Adrenal gland (tissue), 12 donors: ENCODE data around the gene TFAP2B. TPM values are rescaled to one million over a fixed set of nuclear protein-coding genes. Genes with fewer than 3 reads are reported as not detected.

Experiments
- DNase-seq, 7 donors: peaks; one replicate each; pipeline ENCODE4 v3.0.0-alpha.2; 2019 to 2020
- H3K27ac ChIP-seq, 5 donors: fragments of 200-600 bp; sonication (generic) in 4 of 5; 1 replicate in 3 of 5; 2 replicates in 2 of 5; pipeline versions ENCODE4 v1.5.1 to v1.8.0; 2016 to 2020; ENCODE audit warnings: mild to moderate bottlenecking in 1 of 5
- H3K27me3 ChIP-seq: fragments of 200-600 bp; 2 replicates; pipeline ENCODE4 v1.8.0; 2021
- H3K36me3 ChIP-seq, 2 donors: fragments of 200-600 bp; replicated peaks in 1 of 2; 1 replicate in 1 of 2; 2 replicates in 1 of 2; pipeline versions ENCODE4 v1.5.1 to v1.8.0; 2018 to 2022
- H3K4me1 ChIP-seq, 2 donors: fragments of 200-600 bp; replicated peaks in 1 of 2; 1 replicate in 1 of 2; 2 replicates in 1 of 2; pipeline versions ENCODE4 v1.5.1 to v1.8.0; 2018 to 2021
- H3K4me3 ChIP-seq, 4 donors: fragments of 200-600 bp; sonication (generic) in 3 of 4; one replicate each; pipeline ENCODE4 v1.5.1; 2016 to 2018
- H3K9me3 ChIP-seq, 3 donors: fragments of 200-600 bp; sonication (generic) in 1 of 3; replicated peaks in 1 of 3; 1 replicate in 2 of 3; 2 replicates in 1 of 3; pipeline versions ENCODE4 v1.5.1 to v1.8.0; 2016 to 2021
- CTCF ChIP-seq, 6 experiments: fragments of 450-650 bp in 4 of 6; fragments of 200-600 bp in 2 of 6; sonication (generic) in 1 of 6; IDR thresholded peaks; 1 replicate in 5 of 6; 2 replicates in 1 of 6; pipeline versions ENCODE4 v1.5.1 to v1.8.0; 2016 to 2021; ENCODE audit warnings: antibody characterized with exemption in 6 of 6, mild to moderate bottlenecking in 2 of 6, moderate library complexity in 1 of 6
- POLR2A ChIP-seq, 2 donors: fragments of 450-650 bp; IDR thresholded peaks; one replicate each; pipeline ENCODE4 v1.6.1; 2017; ENCODE audit warnings: antibody characterized with exemption in 2 of 2, mild to moderate bottlenecking in 2 of 2, moderate library complexity in 1 of 2
- WGBS, 4 donors: extraction: QIAGEN DNeasy Blood & Tissue Kit in 2 of 4; methylation state at CpG; one replicate each; pipeline versions ENCODE4 v1.1.5 to v1.1.7; 2013 to 2017; 5-methylcytosine and 5-hydroxymethylcytosine counted together
- intact Hi-C, 2 donors: fragments of 100-400 bp; cut with DNase I; formaldehyde crosslinking; loops; one replicate each; pipeline versions ENCODE4 v1.14.1 to v1.15.0; 2022 to 2023
- polyA plus RNA-seq, 3 donors: library from polyadenylated mRNA; stranded (reverse); fragments of 200-250 nt in 2 of 3; fragments of 350-450 nt in 1 of 3; fragmentation: Illumina TruSeq in 1 of 3; extraction: RNeasy Lipid Tissue Mini Kit (QIAGEN cat#74804) in 1 of 3; gene quantifications; one replicate each; pipeline ENCODE4 v1.2.3, GENCODE V29; 2013 to 2014
- total RNA-seq, 9 donors: library from RNA; depleted of rRNA in 4 of 9; stranded (reverse); fragments of >200 nt in 4 of 9; fragments of 120-200 nt in 1 of 9; fragmentation: NEBNext Ultra II Directional in 1 of 9; extraction: Animal tissue kit (Norgen Biotek cat#: 25700) in 1 of 9; gene quantifications; one replicate each; pipeline versions ENCODE4 v1.1.0 to v1.2.4, GENCODE V29; 2013 to 2023
- donor health status: healthy with polysubstance abuse.
- donor health status: Bipolar disorder and iron deficiency.
- donor health status: DM: yes; HTN: yes; CAD: no.
- donor health status: DM: no; HTN: no; CAD: no.
- donor health status: DM: no; HTN: no; CAD: no.
- donor health status: DM: yes; HTN: yes; CAD: no.

Gene TFAP2B
- total and polyA plus RNA-seq, 12 donors: 0.19 to 7.1 (median 2.7) TPM; not detected in 3

GRCh38 chr6:50817646-50817950 is 1.1 kb upstream of the TFAP2B start:
- Histone ChIP-seq H3K27me3 (peaks cover 56% of the 10 kb centered on the region), H3K4me1 (peaks cover 8 to 13% of the 10 kb centered on the region in 2 donors), H3K9me3 (no peaks in the 10 kb centered on the region), H3K27ac (peak overlapping the region in 1 of 5 donors; percentile 53), H3K4me3 (no peak overlapping the region), H3K36me3 (no peaks in the 10 kb centered on the region)
- no peak for TF ChIP-seq CTCF (IDR thresholded peaks at IDR 0.05)
- TF ChIP-seq POLR2A (IDR thresholded peaks at IDR 0.05): no peak
- intact Hi-C loops: loop anchor here in 1 of 2 donors (5.0 to 10.0 kb wide), 2 partner anchors 1145 to 1197 kb away; no protein-coding TSS in a partner anchor
- no peak for DNase-seq
- 30 to 41% (median 31%) methylated on average over 2 of the region's 2 CpGs for WGBS, 4 donors

- H3K4me3 ChIP-seq: no peak overlapping the region
- intact Hi-C loops: loop anchor here in 1 of 2 donors (5.0 to 10.0 kb wide), 2 partner anchors 1144 to 1197 kb away; no protein-coding TSS in a partner anchor
- peaks cover 8 to 13% of the 10 kb centered on the region in 2 donors for H3K4me1 ChIP-seq
- TF ChIP-seq CTCF (IDR thresholded peaks at IDR 0.05): no peak
- no peak for TF ChIP-seq POLR2A (IDR thresholded peaks at IDR 0.05)
- DNase-seq: no peak
- peaks cover 60% of the 10 kb centered on the region for H3K27me3 ChIP-seq
- H3K9me3 ChIP-seq: no peaks in the 10 kb centered on the region
- no peaks in the 10 kb centered on the region for H3K36me3 ChIP-seq
- WGBS, 4 donors: 9 to 12% (median 12%) methylated on average over 6 of the region's 6 CpGs
- H3K27ac ChIP-seq: peak overlapping the region in 1 of 5 donors; percentile 53
Observed at GRCh38 chr6:50818020-50818419, 651 bp upstream of the TFAP2B start.

GRCh38 chr6:50819466-50819903 is 814 bp downstream of the TFAP2B start:
- DNase-seq: no peak
- 2 to 7% (median 4%) methylated on average over 11 to 45 of the region's 45 CpGs for WGBS, 4 donors

More at GRCh38 chr6:50819466-50819903, 814 bp downstream of the TFAP2B start:
- TF ChIP-seq CTCF (IDR thresholded peaks at IDR 0.05): no peak
- TF ChIP-seq POLR2A (IDR thresholded peaks at IDR 0.05): no peak
- Histone ChIP-seq H3K4me1 (peaks cover 8 to 13% of the 10 kb centered on the region in 2 donors), H3K27ac (peak overlapping the region in 1 of 5 donors; percentile 70), H3K4me3 (peak overlapping the region in 1 of 4 donors; percentile 46), H3K9me3 (no peaks in the 10 kb centered on the region), H3K36me3 (no peaks in the 10 kb centered on the region), H3K27me3 (peaks cover 73% of the 10 kb centered on the region)
- intact Hi-C loops: loop anchor here in 1 of 2 donors (5.0 to 10.0 kb wide), 2 partner anchors 1143 to 1195 kb away; no protein-coding TSS in a partner anchor
